ENCODE measurements around the gene XIRP1.

- TF ChIP-seq CTCF (IDR thresholded peaks at IDR 0.05) (no peak), POLR2A (IDR thresholded peaks at IDR 0.05) (no peak)
These were observed 24.1 kb downstream of the XIRP1 start for GRCh38 chr3:39168156-39168780.
